ENCODE results near the gene APELA. TPM values are rescaled to one million over a fixed set of nuclear protein-coding genes. Genes with fewer than 3 reads are reported as not detected.

The APELA gene
- polyA plus RNA-seq, 3 donors: not detected

DNA sequence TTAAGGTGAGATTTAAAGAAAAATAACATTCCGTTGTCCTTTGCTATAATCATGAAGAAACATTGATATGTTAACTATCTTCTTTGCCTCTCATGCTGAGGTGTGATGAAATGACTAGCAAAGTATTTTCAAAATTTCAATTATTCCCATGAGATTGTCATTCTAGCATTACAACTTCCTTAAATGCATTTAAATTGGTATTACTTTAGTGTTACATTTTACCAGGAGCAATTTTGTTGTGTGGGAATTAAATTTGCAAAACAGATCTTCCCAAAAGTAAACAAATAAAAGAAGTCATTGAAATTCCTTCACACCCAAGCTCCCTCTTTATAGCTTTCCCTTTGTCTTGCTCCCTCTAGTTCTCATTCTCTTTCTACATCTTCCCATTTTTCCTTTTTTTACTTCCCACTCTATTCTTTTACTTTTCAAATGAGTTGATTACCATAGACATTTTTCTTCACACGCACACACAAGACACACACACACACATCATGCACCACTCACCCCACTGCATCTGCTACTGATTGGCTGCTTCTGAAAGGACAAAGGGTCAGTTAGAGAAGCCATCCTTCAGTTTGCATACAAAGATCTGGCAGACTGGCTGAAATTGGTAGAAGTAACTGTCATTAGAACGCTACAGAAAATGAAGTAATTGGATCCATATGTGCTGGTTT lies 10.0 kb upstream of the APELA start:
- no peak overlapping the region for H3K27ac ChIP-seq (ENCODE audit: low read depth in 1 of 2, low read length in 2 of 2)
- Mint-ChIP-seq H3K4me1 (no peaks in the 10 kb centered on the region), H3K36me3 (no peaks in the 10 kb centered on the region), H3K27me3 (ENCODE audit: low read depth in 3 of 3) (peaks cover 0 to 1% (median 0%) of the 10 kb centered on the region in 3 donors), H3K9me3 (peaks cover 2 to 11% (median 3%) of the 10 kb centered on the region in 7 donors), H3K4me3 (no peak overlapping the region), H3K27ac (no peak overlapping the region)
- H3K36me3 ChIP-seq (replicated peaks in 1 of 2; ENCODE audit: control insufficient read depth in 1 of 2, insufficient read depth in 2 of 2, low read length in 2 of 2): no peaks in the 10 kb centered on the region
- no peak for DNase-seq
- no peak overlapping the region for H3K4me3 ChIP-seq (replicated peaks in 1 of 3; ENCODE audit: low read depth in 2 of 3, low read length in 3 of 3)
- no peaks in the 10 kb centered on the region for H3K27me3 ChIP-seq (ENCODE audit: control insufficient read depth in 2 of 2, insufficient read depth in 2 of 2, low read length in 2 of 2)
- no peak overlapping the region for H2AFZ ChIP-seq (ENCODE audit: insufficient read depth, low read depth, low read length, poor library complexity, severe bottlenecking)
- no peak overlapping the region for H3K9ac ChIP-seq (ENCODE audit: insufficient read depth, low read length, poor library complexity, severe bottlenecking)
- intact Hi-C loops (cut with micrococcal nuclease): no loop called here
- no peaks in the 10 kb centered on the region for H3K79me2 ChIP-seq (ENCODE audit: insufficient read depth, low read length)
- H3K9me3 ChIP-seq (replicated peaks in 1 of 2; ENCODE audit: control insufficient read depth in 1 of 2, insufficient read depth in 1 of 2, low read length in 2 of 2): peaks cover 0 to 3% of the 10 kb centered on the region in 2 donors
- TF ChIP-seq, protein P1, sequence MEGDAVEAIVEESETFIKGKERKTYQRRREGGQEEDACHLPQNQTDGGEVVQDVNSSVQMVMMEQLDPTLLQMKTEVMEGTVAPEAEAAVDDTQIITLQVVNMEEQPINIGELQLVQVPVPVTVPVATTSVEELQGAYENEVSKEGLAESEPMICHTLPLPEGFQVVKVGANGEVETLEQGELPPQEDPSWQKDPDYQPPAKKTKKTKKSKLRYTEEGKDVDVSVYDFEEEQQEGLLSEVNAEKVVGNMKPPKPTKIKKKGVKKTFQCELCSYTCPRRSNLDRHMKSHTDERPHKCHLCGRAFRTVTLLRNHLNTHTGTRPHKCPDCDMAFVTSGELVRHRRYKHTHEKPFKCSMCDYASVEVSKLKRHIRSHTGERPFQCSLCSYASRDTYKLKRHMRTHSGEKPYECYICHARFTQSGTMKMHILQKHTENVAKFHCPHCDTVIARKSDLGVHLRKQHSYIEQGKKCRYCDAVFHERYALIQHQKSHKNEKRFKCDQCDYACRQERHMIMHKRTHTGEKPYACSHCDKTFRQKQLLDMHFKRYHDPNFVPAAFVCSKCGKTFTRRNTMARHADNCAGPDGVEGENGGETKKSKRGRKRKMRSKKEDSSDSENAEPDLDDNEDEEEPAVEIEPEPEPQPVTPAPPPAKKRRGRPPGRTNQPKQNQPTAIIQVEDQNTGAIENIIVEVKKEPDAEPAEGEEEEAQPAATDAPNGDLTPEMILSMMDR (IDR thresholded peaks at IDR 0.05): no peak
- no CpG with 5 or more reads among the region's 3 CpGs for WGBS (ENCODE audit: insufficient coverage)
- H4K20me1 ChIP-seq (ENCODE audit: insufficient read depth, low read length): no peaks in the 10 kb centered on the region
- no peak overlapping the region for H3K4me2 ChIP-seq (replicated peaks; ENCODE audit: extremely low read depth, low read length, poor library complexity, severe bottlenecking)
- H3K4me1 ChIP-seq (ENCODE audit: control insufficient read depth in 1 of 2, insufficient read depth in 2 of 2, low read length in 2 of 2): no peaks in the 10 kb centered on the region

DNA sequence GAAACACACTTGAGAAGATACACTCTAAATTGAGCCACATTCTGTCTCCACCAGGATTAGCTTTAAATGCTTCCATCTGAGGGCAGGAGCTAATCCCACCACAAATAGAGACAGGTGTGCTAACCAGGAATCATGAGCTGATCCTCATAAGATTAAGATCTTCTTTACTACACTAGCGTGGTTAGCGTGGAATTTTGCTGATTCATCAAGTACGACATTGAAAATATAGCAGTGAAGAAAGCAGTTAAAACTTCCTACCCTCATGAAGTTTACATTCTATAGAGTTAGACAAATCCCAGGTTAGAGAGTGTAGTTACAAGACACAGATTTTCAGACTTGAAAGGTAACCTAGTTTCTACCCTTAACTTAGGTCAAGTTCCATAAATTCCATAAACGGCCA lies 5.3 kb upstream of the APELA start:
- Histone ChIP-seq H3K4me2 (replicated peaks; ENCODE audit: extremely low read depth, low read length, poor library complexity, severe bottlenecking) (no peak overlapping the region), H3K9me3 (replicated peaks in 1 of 2; ENCODE audit: control insufficient read depth in 1 of 2, insufficient read depth in 1 of 2, low read length in 2 of 2) (no peaks in the 10 kb centered on the region), H3K36me3 (replicated peaks in 1 of 2; ENCODE audit: control insufficient read depth in 1 of 2, insufficient read depth in 2 of 2, low read length in 2 of 2) (no peaks in the 10 kb centered on the region), H3K79me2 (ENCODE audit: insufficient read depth, low read length) (no peaks in the 10 kb centered on the region), H3K9ac (ENCODE audit: insufficient read depth, low read length, poor library complexity, severe bottlenecking) (no peak overlapping the region), H3K4me1 (ENCODE audit: control insufficient read depth in 1 of 2, insufficient read depth in 2 of 2, low read length in 2 of 2) (no peaks in the 10 kb centered on the region), H4K20me1 (ENCODE audit: insufficient read depth, low read length) (no peaks in the 10 kb centered on the region), H3K4me3 (replicated peaks in 1 of 3; ENCODE audit: low read depth in 2 of 3, low read length in 3 of 3) (no peak overlapping the region), H3K27ac (ENCODE audit: low read depth in 1 of 2, low read length in 2 of 2) (no peak overlapping the region), H3K27me3 (ENCODE audit: control insufficient read depth in 2 of 2, insufficient read depth in 2 of 2, low read length in 2 of 2) (no peaks in the 10 kb centered on the region), H2AFZ (ENCODE audit: insufficient read depth, low read depth, low read length, poor library complexity, severe bottlenecking) (no peak overlapping the region)
- Mint-ChIP-seq H3K4me1 (no peaks in the 10 kb centered on the region), H3K9me3 (peaks cover 3 to 10% (median 6%) of the 10 kb centered on the region in 7 donors), H3K27ac (no peak overlapping the region), H3K36me3 (no peaks in the 10 kb centered on the region), H3K4me3 (no peak overlapping the region), H3K27me3 (ENCODE audit: low read depth in 3 of 3) (peaks cover 0 to 3% (median 1%) of the 10 kb centered on the region in 3 donors)
- TF ChIP-seq, protein P1 (IDR thresholded peaks at IDR 0.05): no peak
- WGBS (ENCODE audit: insufficient coverage): 100% methylated on average over 1 of the region's 4 CpGs
- DNase-seq: no peak
- intact Hi-C loops (cut with micrococcal nuclease): no loop called here

Data from CD14-positive monocyte (primary cell).